Stimulated activated CD8-positive, alpha-beta memory T cell treated with anti-CD3 and anti-CD28 coated beads, Interleukin-4, amount 100 ng/mL, for 4 hours (primary cell): Measurements from ENCODE around the gene RIMS3.

Source experiments
- DNase-seq, 2 donors: peaks; one replicate each; pipeline ENCODE4 v3.0.0-alpha.2; 2020; ENCODE audit warnings: low read depth in 2 of 2, low spot score in 1 of 2

Gene RIMS3

DNA sequence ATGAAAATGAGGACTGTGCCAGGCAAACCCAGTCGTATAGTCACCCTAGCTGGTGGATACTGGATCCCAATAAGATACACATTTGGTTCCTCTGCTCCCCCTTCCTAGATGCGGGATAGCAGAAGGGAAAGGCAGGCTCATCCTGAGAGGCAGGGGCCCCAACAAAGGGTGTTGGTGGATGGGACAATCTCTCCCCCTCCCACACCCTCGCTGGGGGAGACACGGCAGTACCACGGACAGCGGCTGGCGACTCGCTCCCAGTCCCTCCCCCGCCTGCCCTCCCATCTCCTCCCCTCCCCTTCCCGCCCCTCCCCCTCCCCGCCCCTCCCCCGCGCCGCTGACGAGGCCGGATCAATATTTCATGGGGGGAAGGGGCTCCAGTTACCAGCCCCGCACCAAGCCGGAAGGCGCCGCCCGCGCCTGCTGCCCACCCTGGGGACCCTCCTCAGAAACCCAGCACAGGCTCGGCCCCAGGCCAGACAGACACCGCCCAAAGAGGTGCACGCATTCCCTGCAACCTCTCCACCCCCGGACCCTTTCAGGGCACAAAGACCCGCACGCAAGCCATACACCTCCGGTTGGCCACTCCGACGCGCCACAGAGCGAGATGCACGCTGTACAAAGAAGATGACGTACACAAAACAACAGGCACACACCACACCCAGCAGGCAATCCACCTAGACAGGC is 11.5 kb downstream of the RIMS3 start:
- no peak for DNase-seq

DNA sequence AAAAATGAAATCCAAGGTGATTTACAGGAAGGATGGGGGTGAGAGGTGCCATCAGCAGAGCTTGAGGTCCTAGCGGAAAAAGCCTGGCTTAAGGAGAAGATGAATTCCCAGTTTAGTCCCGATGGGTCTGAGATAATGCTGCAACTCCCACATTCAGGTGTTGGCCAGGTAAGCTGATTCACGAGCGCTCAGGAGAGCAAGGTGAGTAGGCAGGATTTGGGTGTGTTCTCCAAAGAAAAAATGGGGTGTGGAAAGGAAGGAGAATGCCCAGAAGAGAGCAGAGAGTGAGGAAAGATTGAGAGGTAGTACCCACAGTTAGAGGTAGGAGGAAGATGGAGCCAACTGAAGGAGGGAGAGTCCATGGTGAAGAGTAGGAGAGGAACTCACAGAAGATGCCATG is 12.5 kb downstream of the RIMS3 start:
- no peak for DNase-seq

DNA sequence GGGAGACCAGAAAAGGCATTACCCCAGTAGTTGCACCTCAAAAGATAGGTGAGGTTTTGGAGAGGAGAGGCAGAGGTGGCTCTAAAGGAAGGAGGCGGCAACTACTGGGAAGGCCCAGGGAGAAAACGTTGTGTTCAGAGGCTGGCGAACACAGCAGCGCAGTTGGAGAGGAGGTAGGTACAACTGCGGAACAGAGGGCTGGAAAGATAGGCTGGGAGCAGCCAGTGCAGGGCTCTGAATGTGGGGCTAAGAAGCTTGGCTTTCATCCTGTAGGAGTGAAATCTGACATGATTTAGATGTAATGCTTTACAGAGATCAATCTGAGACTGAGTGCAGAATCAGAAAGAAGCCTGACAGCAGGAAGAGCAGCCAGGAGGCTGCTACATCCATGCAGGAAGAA is 13.0 kb downstream of the RIMS3 start:
- DNase-seq = no peak

DNA sequence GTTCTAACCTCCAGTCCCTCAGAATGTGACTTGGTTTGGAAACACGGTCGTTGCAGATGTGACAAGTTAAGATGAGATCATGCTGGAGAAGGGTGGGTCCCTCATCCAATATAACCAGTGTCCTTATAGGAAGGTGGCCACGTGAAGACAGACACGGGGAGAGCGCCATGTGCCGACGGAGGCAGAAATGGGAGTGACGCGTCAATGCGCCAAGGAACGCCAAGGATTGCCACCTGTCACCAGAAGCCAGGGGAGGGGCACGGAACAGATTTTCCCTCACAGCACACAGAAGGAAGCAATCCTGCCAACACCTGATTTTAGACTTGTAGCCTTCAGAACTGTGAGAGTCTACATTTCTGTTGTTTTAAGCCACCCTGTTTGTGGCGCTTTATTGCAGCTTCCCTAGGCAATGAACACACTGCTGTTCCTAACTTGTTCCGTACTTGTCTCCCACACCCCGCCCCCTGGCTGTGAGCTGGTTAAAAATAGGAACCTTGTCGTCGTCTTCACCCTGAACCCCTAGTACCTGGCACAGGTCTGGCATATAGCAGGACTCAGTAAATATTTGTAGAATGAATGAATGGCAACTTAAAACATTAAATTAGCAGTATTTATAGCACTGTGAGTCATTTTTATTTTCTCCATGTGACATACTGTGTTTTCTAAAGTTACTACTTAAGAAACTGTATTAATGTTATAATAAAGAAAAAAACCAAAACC is 14.2 kb downstream of the RIMS3 start:
- no peak for DNase-seq

DNA sequence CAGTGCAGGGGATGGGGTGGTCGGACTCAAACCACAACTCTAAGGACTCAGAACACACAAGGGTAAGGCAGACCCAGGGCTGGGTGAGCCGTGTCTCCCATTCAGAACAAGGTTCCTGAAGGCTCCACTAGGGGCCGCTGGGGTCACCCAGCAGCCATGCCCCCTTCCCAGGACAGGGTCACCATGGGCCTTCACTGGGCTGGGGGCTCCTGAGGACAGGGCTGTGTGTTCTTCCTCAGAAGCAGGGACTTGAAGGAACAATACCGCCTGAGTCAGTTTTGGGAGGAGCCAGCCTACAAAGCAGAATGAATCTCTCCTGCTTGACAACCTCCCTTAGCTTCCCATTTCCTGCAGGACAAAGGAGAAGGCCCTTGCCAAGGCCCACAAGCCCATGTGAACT is 15.4 kb downstream of the RIMS3 start:
- no peak for DNase-seq

DNA sequence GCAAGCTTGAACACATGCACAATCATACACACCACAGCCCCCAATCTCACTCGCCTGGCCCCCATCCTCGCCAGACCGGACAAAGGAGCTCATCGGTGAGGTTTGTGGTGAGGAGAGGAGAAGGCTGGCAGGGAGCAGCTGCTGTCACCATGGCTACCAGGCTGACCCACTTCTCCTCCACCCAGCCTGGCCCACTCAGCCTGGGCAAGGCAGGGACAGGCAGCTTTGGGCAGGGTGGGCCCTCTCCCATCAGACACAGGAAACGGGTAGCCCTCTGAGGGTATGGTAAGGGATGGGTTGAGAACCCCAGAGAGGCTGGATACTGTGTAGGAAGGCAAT is 15.9 kb downstream of the RIMS3 start:
- DNase-seq = no peak

DNA sequence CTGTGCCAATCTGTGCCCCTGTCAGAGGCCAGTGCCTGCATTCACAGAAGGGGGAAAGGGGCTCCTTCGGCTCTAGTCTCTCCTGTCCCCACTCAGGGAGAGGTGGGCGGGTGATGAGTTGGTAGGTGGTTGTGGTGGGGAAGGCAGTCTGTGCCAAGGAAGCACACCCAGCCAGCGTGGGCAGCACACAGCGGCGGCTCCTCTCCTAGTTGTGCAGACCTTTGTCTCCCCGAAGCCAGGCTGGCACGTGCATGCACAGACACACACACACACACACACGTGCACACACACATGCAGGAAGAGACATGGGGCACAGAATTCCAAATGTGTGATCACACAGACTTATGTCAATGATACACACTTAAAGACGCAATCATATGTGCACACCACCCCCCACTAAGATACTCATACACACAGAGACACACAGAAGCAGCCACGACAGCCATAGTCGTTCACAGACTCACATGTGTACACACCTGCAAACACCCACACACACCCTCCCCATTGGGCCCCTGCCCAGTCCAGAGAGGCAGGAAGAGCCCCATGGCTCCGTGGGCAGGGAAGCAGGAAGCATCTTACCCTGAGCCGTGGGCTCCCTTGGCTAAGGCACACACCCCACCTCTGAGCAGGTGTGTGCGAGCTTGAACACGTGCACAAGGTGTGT is 16.4 kb downstream of the RIMS3 start:
- no peak for DNase-seq

DNA sequence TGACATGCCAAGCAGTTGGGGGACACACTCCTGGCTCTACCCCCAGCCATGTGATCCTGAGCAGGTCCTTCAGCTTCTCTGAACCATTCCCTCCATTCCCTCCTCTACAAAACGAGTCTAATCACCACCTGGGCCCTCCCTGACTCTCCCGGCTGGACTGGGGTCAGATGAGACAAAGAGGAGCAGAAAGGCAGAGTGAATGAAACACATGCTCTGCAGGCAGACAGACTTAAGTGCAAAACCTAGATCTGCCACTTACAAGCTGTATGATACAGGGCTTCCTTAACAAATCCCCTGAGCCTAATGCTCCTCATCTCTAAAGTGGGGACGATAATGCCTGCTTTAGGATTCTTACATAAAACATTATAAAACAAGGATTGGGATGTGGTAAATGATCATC is 17.3 kb downstream of the RIMS3 start:
- DNase-seq = no peak

DNA sequence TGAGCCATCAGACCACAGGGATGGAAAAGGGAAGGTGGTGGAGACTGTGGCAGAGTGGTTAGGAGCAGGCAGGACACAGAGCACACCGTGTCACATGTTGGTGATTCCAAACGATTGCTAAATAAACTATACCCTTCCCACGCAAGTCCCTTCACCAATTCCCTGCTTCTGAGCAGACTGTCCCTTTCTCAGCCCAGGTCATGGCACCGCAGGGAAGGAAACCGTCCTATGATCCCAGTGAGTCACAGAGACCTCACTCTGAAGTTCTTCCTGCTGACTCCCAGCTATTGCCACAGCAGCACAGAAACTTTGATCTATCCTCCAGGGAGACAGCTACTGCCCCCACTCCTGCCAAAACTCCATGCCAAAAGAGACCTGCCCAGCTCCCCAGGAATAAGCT is 19.2 kb downstream of the RIMS3 start:
- DNase-seq = no peak

DNA sequence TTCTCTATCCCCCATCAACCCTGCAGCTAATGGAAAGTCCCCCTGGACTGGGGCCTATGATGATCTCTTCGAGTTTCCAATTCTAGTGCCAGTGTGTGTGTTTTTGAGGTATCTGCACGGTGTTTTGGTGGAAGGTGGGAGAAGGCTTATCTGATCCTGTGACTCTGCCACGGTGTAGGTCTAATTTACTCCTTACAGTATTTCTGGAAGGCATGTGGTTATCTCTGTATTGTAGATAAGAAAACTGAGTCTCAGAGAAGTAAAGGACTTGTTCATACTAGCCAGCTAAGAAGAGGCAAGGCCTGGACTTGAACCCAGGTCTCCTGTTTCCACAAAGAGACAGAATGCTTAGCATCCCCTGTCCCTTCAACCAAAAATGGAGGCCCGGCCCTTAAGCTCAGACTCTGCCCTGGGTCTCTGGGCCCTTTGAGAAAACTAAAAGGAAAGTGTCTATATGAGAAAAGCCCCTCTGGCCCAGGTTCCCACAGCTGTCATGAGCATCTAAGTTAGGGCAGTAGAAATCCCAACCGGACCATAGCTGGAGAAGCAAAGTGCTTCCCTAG is 20.3 kb downstream of the RIMS3 start:
- no peak for DNase-seq

DNA sequence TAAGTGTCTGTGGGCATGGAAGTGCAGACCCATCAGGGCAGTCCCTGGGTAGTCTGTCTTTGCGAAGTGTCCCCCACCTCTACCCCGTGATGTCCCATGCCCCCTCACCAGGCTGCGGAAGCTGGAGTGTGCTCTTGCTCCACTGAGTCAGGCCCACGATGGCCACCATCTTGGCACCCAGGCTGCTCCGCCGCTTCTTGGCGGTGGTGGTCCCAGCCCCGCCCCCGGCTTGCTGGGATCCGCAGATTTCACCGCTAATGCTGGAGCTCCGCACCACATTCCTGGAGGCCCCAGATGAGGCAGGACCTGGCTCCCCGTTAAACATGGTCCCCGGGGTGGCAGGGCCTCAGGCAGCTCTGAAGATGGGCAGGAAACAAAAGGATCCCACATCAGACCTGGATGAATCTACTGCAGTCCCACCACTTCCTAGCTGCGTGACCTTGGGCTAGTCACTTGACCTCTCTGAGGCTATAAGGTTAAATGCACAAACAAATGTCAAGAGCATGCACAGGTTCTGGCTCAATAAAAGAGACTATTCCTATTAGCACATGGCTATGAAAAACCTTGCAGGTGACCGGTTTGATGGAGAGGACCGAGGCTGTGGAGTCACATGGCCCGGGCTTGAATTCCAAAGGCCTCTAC is 23.8 kb downstream of the RIMS3 start:
- DNase-seq = no peak

DNA sequence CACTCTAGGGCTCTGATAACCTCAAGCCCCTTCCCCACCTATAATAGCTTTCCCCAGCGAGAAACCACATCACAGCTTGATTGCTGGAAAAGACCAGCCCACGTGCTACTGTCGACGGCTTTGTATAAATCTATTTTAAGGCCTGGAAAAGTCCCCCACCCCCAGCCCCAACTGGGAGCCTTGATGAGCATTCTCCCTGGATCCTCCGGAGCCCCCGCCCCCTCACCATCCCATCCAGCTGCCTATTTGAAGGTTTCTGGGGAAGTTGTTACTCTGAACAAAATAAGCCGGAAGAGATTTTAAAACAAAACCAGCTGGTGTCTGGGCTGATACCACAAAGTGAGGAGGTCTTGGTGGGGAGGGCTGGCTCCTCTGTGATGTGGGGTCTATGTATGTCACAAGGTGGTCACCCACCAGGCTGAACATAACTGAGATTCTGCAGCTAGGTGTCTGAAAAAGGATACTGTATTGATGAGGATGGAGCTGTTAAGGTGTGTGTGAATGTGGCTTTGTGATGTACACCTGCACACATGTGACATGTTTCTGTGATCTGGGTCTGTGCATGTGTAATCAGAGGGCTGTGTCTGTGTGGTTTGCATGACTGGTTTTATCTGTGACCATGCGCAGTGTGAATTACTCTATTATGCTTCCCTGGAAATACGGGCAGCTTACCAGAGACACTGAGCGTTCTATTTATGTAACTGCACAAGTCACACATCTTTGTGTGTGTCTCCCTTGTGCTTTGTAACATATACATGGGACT is 25.0 kb downstream of the RIMS3 start:
- no peak for DNase-seq

DNA sequence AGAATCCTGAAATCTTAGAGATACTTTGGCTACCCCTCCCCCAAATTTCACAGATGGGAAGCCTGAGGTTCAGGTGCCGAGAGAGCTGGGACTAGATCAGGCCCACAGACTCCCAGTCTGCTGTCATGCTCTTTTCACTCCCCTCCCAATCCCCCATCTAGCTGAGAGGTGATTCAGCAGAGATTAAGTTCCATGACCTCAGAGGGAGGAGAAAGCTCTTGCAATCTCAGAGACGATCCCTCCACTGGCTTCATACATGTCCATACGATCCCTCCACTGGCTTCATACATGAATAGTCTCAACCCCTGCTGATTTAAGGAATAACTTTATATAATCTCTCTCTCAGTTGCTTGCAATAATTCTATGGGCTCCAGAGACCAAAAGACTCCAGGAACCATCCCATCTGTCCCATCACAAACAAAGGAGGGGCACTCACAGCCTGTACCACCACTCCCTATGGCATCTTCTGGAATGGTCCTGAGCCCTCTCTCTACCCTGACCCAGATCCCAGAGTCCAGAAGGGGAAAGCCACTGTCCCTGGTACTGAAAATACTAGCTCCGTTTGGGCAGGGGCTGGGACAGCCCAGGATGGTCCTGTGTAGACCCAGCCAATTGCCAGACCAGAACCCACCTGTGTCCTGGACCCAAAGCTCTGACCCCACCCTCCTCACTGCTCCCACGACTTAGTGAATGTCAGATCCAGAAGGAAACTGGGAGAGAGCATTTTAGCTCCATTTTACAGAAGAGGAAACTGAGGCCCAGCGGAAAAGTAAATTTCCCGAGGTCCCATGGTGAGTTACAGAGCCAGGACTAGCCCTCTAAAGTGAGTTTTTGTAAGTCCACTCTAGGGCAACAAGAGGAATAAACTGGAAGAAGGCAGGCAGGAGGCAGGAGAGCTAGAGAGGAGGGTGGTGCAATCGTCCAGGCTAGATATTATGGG is 27.1 kb downstream of the RIMS3 start:
- no peak for DNase-seq

DNA sequence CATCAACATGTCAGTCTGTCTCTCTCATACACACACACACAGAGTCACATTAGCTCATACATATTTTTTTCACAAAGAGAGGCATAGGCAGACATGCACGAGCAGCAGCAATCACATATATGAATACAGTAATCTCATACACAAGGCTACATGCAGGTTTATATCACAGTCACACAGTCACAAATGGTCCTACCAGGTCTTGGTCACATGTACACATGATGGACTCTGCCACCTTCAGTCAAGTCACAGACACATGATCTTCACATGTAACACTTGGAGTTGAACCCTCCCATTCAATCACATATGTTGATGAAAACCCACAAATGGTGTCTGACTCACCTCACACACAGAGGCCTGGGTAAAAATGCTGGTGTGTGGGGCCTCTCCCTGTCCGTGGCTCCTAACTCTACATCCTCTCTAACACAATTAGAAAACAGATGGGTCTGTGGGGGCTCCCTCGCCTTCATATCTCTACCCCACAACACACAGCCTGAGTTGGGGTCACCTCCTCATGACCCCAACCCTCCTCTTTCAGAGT is 27.9 kb downstream of the RIMS3 start:
- no peak for DNase-seq

DNA sequence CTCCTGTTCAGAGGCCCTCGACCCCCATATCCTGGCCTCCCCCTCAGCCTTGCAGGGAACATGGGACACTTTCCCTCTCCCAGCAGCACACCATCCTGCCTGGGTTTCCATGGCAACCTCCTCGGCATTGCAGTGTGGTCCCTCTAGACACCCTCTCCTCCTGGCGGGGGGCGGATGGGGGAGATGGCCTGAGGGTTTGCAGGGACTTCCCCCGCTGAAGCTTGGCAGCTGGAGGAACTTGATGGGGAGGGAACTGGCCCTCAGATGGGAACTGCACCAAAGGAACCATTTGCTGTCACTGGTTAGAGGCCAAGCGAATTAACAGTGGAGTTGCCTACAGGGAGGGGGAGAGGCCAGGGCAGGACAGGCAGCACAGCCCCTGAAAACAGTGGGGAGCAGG is 28.7 kb downstream of the RIMS3 start:
- no peak for DNase-seq

DNA sequence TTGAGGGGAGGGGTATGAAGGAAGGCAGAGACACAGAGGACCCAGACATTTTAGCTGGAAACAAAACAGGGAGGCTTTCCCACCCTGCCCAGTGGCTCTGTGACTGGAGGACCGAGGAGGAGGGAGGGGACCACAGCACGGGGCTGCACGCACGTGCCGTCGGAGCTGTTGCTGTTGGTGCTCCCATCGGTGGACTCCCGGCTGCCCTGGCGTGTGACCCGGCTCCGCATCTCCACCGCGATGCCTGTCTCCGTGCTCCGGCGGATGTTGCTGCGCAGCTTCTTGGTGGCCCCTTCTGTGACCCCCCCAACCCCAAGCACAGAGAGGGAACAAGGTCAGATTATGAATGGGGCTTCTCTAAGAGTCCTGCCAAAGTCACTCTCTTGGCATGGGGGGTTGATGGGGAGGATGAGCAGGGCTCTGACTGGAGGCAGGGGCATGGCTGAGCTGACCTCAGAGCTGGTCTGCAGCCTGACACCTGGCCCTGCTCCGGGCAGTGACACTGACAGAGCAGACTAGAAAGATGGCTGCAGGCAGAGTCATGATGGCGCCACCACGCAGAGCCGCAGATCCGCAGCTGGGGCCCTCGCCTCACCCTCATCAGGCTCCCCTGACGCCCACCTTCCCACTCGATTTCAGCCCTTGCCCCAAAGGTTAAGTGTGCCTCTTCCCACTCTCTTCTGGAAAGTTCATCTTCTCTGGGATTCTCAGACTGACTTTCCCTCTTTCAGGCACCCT is 29.6 kb downstream of the RIMS3 start:
- no peak for DNase-seq

DNA sequence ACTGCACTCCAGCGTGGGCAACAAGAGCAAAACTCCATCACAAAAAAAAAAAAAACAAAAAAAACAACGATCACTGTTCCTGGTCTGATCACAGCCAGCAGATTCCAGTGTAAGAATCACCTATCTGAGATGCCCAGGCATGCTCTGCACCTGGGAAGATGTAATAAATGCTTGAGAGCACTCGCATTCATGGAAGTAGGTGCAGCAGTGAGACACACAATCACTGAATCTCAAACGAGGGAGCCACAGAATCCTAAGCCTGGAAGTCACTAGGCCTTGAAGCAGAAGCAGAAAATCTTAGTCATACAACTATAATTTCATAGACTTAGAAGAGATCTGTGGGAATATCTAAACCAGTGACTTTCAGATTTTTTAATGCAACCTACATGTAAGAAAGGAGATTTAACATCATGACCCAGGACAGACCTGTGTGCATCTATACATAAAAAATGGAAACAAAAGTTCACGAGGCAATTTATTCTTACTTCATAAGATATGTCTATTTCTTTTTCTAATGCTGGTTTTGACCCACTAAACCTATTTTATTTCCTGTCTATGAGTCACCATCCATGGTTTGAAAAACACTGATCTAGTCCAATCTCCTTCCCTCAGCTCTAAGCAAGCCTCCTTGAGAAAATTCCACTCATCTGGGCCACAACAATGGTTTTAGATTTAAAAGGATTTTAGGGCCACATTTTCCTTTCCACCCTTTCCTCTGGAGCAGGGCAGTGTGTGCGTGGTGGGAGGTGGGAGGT is 30.4 kb downstream of the RIMS3 start:
- DNase-seq = no peak

DNA sequence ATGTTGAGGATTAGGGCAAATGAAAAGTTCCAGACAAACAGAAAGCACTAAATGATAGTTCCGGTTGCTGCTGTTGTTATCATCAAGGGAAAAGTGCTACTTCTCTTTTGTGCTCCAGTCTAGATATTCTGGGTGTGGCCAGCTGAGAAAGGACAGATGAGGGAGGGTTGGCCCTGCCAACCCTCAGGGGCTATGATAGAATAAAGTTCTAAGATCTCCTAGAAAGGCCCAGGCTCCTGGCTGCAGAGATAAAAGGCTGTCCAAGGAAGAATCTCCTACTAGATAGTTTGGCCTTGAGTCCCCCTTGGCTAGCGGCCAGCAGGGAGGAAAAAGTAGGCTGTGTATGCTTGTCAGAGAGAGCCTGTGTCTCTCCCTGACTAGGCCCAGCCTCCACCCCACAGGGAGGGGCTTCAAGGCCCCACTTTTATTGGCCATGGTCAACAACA is 31.5 kb downstream of the RIMS3 start:
- DNase-seq = no peak
